ENCODE data around the gene DRICH1.

DNA sequence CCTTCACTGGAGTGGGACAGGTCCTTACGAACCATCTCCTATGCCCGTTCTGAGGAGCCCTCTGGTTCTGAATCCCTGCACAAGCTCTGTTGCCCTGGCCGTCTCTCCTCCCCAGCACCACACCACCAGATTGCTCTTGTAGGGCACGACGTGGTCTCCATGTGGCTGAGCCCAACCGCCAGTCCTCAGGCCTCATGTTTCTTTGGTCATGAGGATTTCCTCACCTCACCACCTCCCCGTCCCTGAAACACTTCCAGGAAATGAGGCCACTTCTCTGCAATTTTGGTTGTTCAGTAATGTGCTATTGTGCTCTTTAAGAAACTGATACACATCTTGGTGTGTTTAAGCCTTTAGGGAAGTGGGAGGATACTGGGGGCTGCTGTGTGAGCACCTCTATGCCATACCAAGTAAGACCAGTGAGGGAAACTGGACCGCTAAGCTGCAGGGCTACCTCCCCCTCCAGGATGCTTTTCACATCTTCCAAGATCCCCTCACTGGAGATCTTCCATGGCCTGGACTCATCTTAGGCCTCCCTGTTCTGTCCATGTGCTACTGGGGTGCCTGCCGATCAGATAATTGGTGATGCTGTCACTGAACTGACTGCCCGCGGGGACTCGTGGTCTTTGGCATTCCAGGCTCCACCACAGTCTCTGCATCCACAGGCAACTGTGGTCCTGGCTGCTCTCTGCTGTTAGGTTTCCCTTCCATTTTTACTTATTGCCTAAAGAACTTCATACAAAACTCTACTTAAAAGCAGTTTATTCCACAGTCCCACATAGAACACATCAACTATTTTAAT lies 21.9 kb downstream of the DRICH1 start:
- TF ChIP-seq EZH2phosphoT487 (IDR thresholded peaks at IDR 0.05; ENCODE audit: insufficient read depth, low read depth) (no peak), EZH2 (IDR thresholded peaks at IDR 0.05; ENCODE audit: insufficient read depth, poor library complexity, severe bottlenecking) (no peak)
